H9 (cell line): ENCODE measurements around the gene TMEM242. TPM values are rescaled to one million over a fixed set of nuclear protein-coding genes. Genes with fewer than 3 reads are reported as not detected.

Experiments
- DNase-seq: peaks from one replicate; pipeline ENCODE4 v3.0.0-alpha.2; 2017
- H2AFZ ChIP-seq: one replicate; pipeline ENCODE4 v1.6.1; 2013; ENCODE audit warnings: mild to moderate bottlenecking, low read length, control low read depth, moderate library complexity
- H2AK5ac ChIP-seq: 2 replicates; pipeline ENCODE4 v1.6.1; 2013; ENCODE audit warnings: low read length, control low read depth, mixed read lengths; ENCODE audit not compliant: insufficient read length
- H2BK120ac ChIP-seq: one replicate; pipeline ENCODE4 v1.6.1; 2013; ENCODE audit warnings: low read depth, mild to moderate bottlenecking, low read length, control low read depth, inconsistent platforms; ENCODE audit not compliant: poor library complexity, severe bottlenecking
- H2BK12ac ChIP-seq: 2 replicates; pipeline ENCODE4 v1.6.1; 2013; ENCODE audit warnings: low read length, control low read depth, mixed read lengths, low read depth; ENCODE audit not compliant: insufficient read length
- H2BK15ac ChIP-seq: 2 replicates; pipeline ENCODE4 v1.6.1; 2013; ENCODE audit warnings: low read depth, low read length, control low read depth
- H2BK20ac ChIP-seq: one replicate; pipeline ENCODE4 v1.6.1; 2013; ENCODE audit warnings: low read depth, mild to moderate bottlenecking, low read length, control low read depth, inconsistent platforms; ENCODE audit not compliant: poor library complexity, severe bottlenecking
- H2BK5ac ChIP-seq: 2 replicates; pipeline ENCODE4 v1.6.1; 2013; ENCODE audit warnings: low read length, control low read depth, mixed read lengths; ENCODE audit not compliant: insufficient read length
- H3K14ac ChIP-seq: 2 replicates; pipeline ENCODE4 v1.6.1; 2013; ENCODE audit warnings: low read length, control low read depth; ENCODE audit not compliant: insufficient read depth
- H3K18ac ChIP-seq: 2 replicates; pipeline ENCODE4 v1.6.1; 2013; ENCODE audit warnings: low read depth, mild to moderate bottlenecking, mixed read lengths, low read length, control low read depth; ENCODE audit not compliant: insufficient read length
- H3K23ac ChIP-seq: 2 replicates; pipeline ENCODE4 v1.6.1; 2013; ENCODE audit warnings: low read length, control low read depth, mixed read lengths, low read depth; ENCODE audit not compliant: insufficient read length
- H3K23me2 ChIP-seq: 2 replicates; pipeline ENCODE4 v1.6.1; 2013; ENCODE audit warnings: low read depth, mild to moderate bottlenecking, mixed read lengths, low read length, control low read depth; ENCODE audit not compliant: insufficient read length, poor library complexity, severe bottlenecking
- H3K27ac ChIP-seq: 2 replicates; pipeline ENCODE4 v1.5.1; 2013; ENCODE audit warnings: low read length, control low read depth, mixed read lengths, low read depth; ENCODE audit not compliant: insufficient read length
- H3K27me3 ChIP-seq: 2 replicates; pipeline ENCODE4 v1.6.1; 2013; ENCODE audit warnings: low read length, control low read depth, inconsistent platforms; ENCODE audit not compliant: insufficient read depth
- H3K4ac ChIP-seq: 2 replicates; pipeline ENCODE4 v1.6.1; 2013; ENCODE audit warnings: low read depth, mild to moderate bottlenecking, control low read depth, inconsistent platforms, low read length, moderate library complexity
- H3K4me1 ChIP-seq: 2 replicates; pipeline ENCODE4 v1.6.1; 2013; ENCODE audit warnings: low read length, control low read depth, inconsistent platforms; ENCODE audit not compliant: insufficient read depth
- H3K4me2 ChIP-seq: 2 replicates; pipeline ENCODE4 v1.6.1; 2013; ENCODE audit warnings: low read length, control low read depth, mixed read lengths; ENCODE audit not compliant: insufficient read length, insufficient read depth
- H3K56ac ChIP-seq: 2 replicates; pipeline ENCODE4 v1.6.1; 2013; ENCODE audit warnings: low read depth, mild to moderate bottlenecking, mixed read lengths, low read length, control low read depth; ENCODE audit not compliant: insufficient read length
- H3K79me1 ChIP-seq: 2 replicates; pipeline ENCODE4 v1.6.1; 2013; ENCODE audit warnings: low read depth, mild to moderate bottlenecking, moderate library complexity, low read length, control low read depth, inconsistent platforms; ENCODE audit not compliant: insufficient read depth, poor library complexity, severe bottlenecking
- H3K79me2 ChIP-seq: 2 replicates; pipeline ENCODE4 v1.6.1; 2013; ENCODE audit warnings: low read length, control low read depth, inconsistent platforms; ENCODE audit not compliant: insufficient read depth
- H3K9ac ChIP-seq: 2 replicates; pipeline ENCODE4 v1.6.1; 2013; ENCODE audit warnings: low read length, control low read depth, mixed read lengths; ENCODE audit not compliant: insufficient read length; ENCODE audit errors: extremely low read depth
- H3K9me3 ChIP-seq: one replicate; pipeline ENCODE4 v1.6.1; 2013; ENCODE audit warnings: low read depth, low read length, inconsistent platforms; ENCODE audit not compliant: control insufficient read depth
- H3T11ph ChIP-seq: one replicate; pipeline ENCODE4 v1.6.1; 2013; ENCODE audit warnings: mild to moderate bottlenecking, low read length, control low read depth, inconsistent platforms
- H4K20me1 ChIP-seq: one replicate; pipeline ENCODE4 v1.6.1; 2013; ENCODE audit not compliant: control insufficient read depth, insufficient read length, insufficient read depth
- H4K5ac ChIP-seq: 2 replicates; pipeline ENCODE4 v1.6.1; 2013; ENCODE audit warnings: low read depth, mild to moderate bottlenecking, mixed read lengths, low read length, control low read depth; ENCODE audit not compliant: insufficient read length
- H4K8ac ChIP-seq: replicated peaks from 2 replicates; pipeline ENCODE4 v1.6.1; 2013; ENCODE audit warnings: low read length, control low read depth, mixed read lengths, low read depth; ENCODE audit not compliant: insufficient read length
- H4K91ac ChIP-seq: 2 replicates; pipeline ENCODE4 v1.6.1; 2013; ENCODE audit warnings: low read depth, mild to moderate bottlenecking, moderate library complexity, mixed read lengths, low read length, control low read depth; ENCODE audit not compliant: insufficient read length
- H3K27ac Mint-ChIP-seq, 3 experiments: 2 replicates in 2 of 3; 3 replicates in 1 of 3; pipeline ENCODE4 v1.8.0; 2020 to 2021; ENCODE audit warnings: mixed read lengths in 3 of 3, mild to moderate bottlenecking in 1 of 3, moderate library complexity in 1 of 3
- H3K27me3 Mint-ChIP-seq: 2 replicates; pipeline ENCODE4 v1.8.0; 2021; ENCODE audit warnings: low read depth, mild to moderate bottlenecking, moderate library complexity, mixed read lengths
- H3K36me3 Mint-ChIP-seq, 3 experiments: 2 replicates in 2 of 3; 3 replicates in 1 of 3; pipeline ENCODE4 v1.8.0; 2020 to 2021; ENCODE audit warnings: low read depth in 3 of 3, mixed read lengths in 3 of 3; ENCODE audit not compliant: insufficient read depth in 1 of 3
- H3K4me1 Mint-ChIP-seq, 2 experiments: 2 replicates each; pipeline ENCODE4 v1.8.0; 2020; ENCODE audit warnings: mixed read lengths in 2 of 2
- H3K4me3 Mint-ChIP-seq, 2 experiments: 2 replicates in 1 of 2; 3 replicates in 1 of 2; pipeline ENCODE4 v1.8.0; 2020 to 2021; ENCODE audit warnings: mild to moderate bottlenecking in 2 of 2, mixed read lengths in 2 of 2, moderate library complexity in 1 of 2
- H3K9me3 Mint-ChIP-seq, 2 experiments: 2 replicates in 1 of 2; 3 replicates in 1 of 2; pipeline ENCODE4 v1.8.0; 2020; ENCODE audit warnings: mild to moderate bottlenecking in 2 of 2, mixed read lengths in 2 of 2, moderate library complexity in 1 of 2
- CTCF ChIP-seq: fragments of 200-600 bp; sonication (generic); conservative IDR thresholded peaks from 3 replicates; pipeline ENCODE4 v1.8.0; 2021; ENCODE audit warnings: antibody characterized with exemption, mild to moderate bottlenecking
- WGBS: extraction: QIAGEN DNeasy Blood & Tissue Kit; methylation state at CpG from one replicate; pipeline ENCODE4 v1.1.7; 2013; ENCODE audit warnings: missing lambda C conversion rate, low lambda C conversion rate, mixed read lengths; ENCODE audit not compliant: insufficient read length; ENCODE audit errors: extremely low coverage; 5-methylcytosine and 5-hydroxymethylcytosine counted together
- total RNA-seq: library from RNA; stranded (reverse); gene quantifications from 2 replicates; pipeline ENCODE4 v1.2.1, GENCODE V29; 2021

The TMEM242 gene
- total RNA-seq, 1 experiment from 2014 or later = 10.5 TPM

DNA sequence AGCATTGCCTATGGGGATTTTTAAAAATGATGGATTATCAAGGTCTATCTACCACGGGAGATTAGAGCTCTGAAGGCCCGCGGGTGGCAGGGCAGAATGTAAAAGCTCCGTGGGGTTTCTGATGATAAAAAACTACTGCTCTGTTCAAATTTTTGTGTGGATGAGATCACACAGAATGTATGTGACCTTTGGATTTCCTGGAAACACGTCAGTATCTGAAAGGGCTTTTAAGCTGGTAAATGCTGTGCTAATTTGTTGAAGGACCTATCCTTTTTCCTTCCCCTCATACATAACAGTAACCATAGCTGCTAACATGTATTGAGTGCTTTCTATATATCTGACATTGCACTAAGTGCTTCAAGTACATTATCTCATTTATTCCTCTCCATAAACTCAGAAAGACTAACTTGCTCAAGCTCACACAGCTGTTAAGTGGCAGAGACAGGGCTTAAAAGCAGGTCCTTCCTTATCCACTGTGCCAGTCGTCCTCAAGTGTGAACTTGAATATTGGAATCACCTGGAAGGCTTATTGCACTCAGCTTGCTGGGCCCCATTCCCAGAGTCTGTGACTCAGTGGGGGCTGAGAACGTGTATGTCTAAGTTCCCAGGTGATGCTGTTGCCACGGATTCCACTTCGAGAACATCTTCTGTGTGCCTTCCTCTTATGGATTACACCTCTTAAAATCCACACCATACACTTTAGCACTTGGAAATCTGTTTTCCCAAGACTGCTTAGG, 1.9 kb upstream of the TMEM242 start:
- H3K9me3 Mint-ChIP-seq = no peaks in the 10 kb centered on the region
- H3K27me3 ChIP-seq = no peaks in the 10 kb centered on the region
- no peak overlapping the region for H3K18ac ChIP-seq
- H4K5ac ChIP-seq = no peak overlapping the region
- H3K36me3 Mint-ChIP-seq = peaks cover 3 to 5% (median 5%) of the 10 kb centered on the region in 3 experiments; a peak in 5 of 7 replicates
- H2BK5ac ChIP-seq = no peak overlapping the region
- no peak overlapping the region for H2AFZ ChIP-seq
- H3K4me2 ChIP-seq = no peak overlapping the region
- no peak overlapping the region for H4K8ac ChIP-seq
- TF ChIP-seq CTCF = no peak
- no CpG with 5 or more reads among the region's 9 CpGs for WGBS
- no peak overlapping the region for H3K4ac ChIP-seq
- no peak for DNase-seq
- H3T11ph ChIP-seq = no peak overlapping the region
- 0 out of 2 replicates have a peak, but pooled peaks cover 2% of the 10 kb centered on the region for H3K79me2 ChIP-seq
- peaks cover 35% of the 10 kb centered on the region for H3K27me3 Mint-ChIP-seq
- H2BK20ac ChIP-seq = no peak overlapping the region
- no peak overlapping the region for H4K91ac ChIP-seq
- H2AK5ac ChIP-seq = no peak overlapping the region
- peaks cover 7 to 8% of the 10 kb centered on the region in 2 experiments for H3K4me1 Mint-ChIP-seq
- H2BK120ac ChIP-seq = no peak overlapping the region
- H2BK15ac ChIP-seq = no peak overlapping the region
- no peaks in the 10 kb centered on the region for H3K79me1 ChIP-seq
- no peak overlapping the region for H3K23ac ChIP-seq
- peaks cover 14% of the 10 kb centered on the region for H3K23me2 ChIP-seq
- no peak overlapping the region for H2BK12ac ChIP-seq
- no peak overlapping the region for H3K14ac ChIP-seq
- peak overlapping the region in 1 of 2 experiments; percentile 5; a peak in 1 of 5 replicates for H3K4me3 Mint-ChIP-seq
- H4K20me1 ChIP-seq = no peaks in the 10 kb centered on the region
- no peaks in the 10 kb centered on the region for H3K4me1 ChIP-seq
- H3K9me3 ChIP-seq = no peaks in the 10 kb centered on the region
- no peak overlapping the region for H3K27ac Mint-ChIP-seq
- no peak overlapping the region for H3K56ac ChIP-seq
- no peak overlapping the region for H3K9ac ChIP-seq
- no peak overlapping the region for H3K27ac ChIP-seq
